GM12874 (cell line): ENCODE data around the gene SLC15A4.

ENCODE experiments used
- CTCF ChIP-seq: IDR thresholded peaks from 2 replicates; pipeline ENCODE4 v1.5.1; 2011; ENCODE audit warnings: low read depth, mild to moderate bottlenecking, control low read depth, low read length, moderate library complexity; ENCODE audit not compliant: insufficient read depth

The SLC15A4 gene

GRCh38 chr12:128806573-128806972 lies 17.2 kb downstream of the SLC15A4 start:
- TF ChIP-seq CTCF, result no peak

GRCh38 chr12:128804762-128805161 lies 19.0 kb downstream of the SLC15A4 start:
- no peak for TF ChIP-seq CTCF

- TF ChIP-seq CTCF, result no peak
Measured at GRCh38 chr12:128803788-128804187, 20.0 kb downstream of the SLC15A4 start.

- no peak for TF ChIP-seq CTCF
Measured at GRCh38 chr12:128802756-128803155, 21.0 kb downstream of the SLC15A4 start.

GRCh38 chr12:128801879-128802391 lies 21.8 kb downstream of the SLC15A4 start:
- TF ChIP-seq CTCF, result no peak

- no peak for TF ChIP-seq CTCF
Measured at GRCh38 chr12:128800606-128801005, 23.2 kb downstream of the SLC15A4 start.

GRCh38 chr12:128798571-128799341 lies 25.0 kb downstream of the SLC15A4 start:
- 0 out of 2 replicates have a peak, but pooled peaks have one; percentile 1 for TF ChIP-seq CTCF
